ENCODE results near the gene SLC6A13. TPM values are rescaled to one million over a fixed set of nuclear protein-coding genes. Genes with fewer than 3 reads are reported as not detected.
"Not testable (repeated sequence)": the region's sequence is repeated elsewhere in the genome, so short reads cannot be mapped to it uniquely, and the experiment has no call there.

Gene SLC6A13
- total RNA-seq, 1 experiment from 2014 or later: not detected

DNA sequence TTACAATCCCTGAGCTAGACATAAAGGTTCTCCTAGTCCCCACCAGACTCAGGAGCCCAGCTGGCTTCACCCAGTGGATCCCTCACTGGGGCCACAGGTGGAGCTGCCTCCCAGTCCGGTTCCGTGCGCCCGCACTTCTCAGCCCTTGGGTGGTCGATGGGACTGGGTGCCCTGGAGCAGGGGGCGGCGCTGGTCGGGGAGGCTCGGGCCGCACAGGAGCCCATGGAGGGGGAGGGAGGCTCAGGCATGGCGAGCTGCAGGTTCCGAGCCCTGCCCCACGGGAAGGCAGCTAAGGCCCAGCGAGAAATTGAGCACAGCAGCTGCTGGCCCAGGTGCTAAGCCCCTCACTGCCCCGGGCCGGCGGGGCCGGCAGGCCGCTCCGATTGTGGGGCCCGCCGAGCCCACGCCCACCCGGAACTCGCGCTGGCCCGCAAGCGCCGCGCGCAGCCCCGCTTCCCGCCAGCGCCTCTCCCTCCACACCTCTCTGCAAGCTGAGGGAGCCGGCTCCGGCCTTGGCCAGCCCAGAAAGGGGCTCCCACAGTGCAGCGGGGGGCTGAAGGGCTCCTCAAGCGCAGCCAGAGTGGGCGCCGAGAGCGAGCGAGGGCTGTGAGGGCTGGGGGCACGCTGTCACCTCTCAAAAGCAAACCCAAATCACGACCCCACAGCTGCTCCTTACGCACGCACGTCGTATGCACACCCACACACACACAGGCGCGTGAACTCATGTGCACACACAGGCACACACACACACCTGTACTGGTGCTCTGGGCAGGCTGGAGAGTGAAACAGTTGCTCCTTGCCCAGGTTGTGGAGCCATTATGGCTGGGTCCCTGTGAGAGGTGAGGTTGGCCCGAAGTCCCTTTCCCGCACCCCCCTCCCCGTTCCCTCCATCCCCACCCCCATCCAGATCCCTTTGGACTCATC is 74.4 kb downstream of the SLC6A13 start:
- in situ Hi-C loops (cut with HindIII; ENCODE audit: low sequenced_read_pairs); DNase-seq (ENCODE audit: low spot score): not testable (repeated sequence)

DNA sequence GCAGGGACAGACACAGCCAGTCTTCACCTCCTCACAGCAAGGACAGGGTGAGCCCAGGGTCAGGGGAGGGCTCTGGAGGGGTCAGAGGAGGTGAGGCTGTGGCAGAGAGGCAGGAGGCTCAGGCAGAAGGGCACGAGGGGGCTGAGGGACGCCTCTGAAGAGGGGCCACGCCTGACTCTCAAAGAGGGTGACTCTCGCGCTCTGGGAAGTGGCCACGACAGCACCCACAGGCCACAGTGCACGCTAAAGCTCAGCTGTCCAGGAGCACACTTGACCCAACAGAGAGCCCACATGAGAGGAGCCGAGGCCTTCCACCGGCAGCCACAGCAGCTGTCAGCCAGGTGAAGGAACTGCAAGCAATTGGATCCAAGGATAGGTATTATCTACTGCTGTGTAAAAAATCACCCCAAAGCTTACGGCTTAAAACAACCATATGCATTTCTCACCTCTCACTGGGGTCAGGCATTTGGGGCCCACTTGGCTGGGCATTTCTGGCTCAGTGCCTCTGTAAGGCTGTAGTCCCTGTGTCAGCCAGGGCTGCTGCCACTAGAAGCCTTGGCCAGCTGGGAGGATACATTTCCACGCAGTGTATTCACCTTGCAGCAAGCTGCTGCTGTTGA is 76.5 kb downstream of the SLC6A13 start:
- in situ Hi-C loops (cut with HindIII; ENCODE audit: low sequenced_read_pairs): no loop called here
- DNase-seq (ENCODE audit: low spot score): peak; percentile 33

DNA sequence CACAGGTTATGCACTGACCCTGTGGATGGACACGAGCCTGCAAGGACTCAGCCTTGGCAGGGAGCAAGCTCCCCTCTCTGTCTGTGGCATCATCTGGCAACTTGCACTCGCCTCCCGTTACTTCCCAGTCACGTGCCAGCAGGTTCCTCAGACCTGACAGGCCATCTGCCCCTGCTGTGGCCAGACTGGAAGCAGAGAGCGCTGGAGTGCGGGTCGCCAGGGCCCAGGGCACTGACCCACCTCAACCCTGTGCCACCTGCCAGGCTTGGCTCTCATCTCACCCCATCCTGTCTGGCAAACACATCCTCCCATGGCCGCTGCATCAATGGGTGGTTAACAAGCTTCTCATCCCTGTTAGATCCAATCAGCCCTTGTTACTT is 77.1 kb downstream of the SLC6A13 start:
- in situ Hi-C loops (cut with HindIII; ENCODE audit: low sequenced_read_pairs): no loop called here

DNA sequence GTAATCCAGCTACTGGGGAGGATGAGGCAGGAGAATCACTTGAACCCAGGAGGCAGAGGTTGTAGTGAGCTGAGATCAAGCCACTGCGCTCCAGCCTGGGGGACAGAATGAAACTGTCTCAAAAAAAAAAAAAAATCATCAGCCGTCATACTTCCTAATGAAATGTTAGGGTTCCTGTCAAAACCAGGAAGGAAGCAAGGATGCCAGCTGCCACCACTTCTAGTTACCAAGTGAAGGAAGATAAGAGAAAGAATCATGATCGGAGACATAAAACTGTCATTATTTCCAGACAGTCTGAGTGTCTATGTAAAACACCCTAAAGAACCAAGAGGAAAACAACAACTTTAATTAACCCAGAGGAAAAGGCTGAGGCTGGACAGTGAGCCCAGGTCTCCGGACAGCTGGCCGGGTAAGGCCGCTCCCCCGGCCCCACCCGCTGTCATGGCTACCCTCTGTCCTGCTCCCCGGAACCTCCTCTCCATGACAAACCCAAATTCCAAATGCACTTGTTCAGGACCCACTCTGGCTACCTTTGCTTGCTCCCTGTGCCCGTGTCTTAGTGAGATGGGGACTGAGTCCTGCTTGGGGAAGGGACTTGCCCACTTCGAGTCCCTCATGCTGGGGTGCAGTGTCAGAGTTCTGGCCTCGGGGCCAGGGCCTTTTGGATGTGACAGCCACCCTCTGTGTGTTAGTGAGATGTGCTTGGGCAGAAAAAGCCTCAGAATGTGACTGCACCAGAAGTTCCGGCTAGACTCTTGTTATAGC is 77.6 kb downstream of the SLC6A13 start:
- DNase-seq (ENCODE audit: low spot score): no peak
- in situ Hi-C loops (cut with HindIII; ENCODE audit: low sequenced_read_pairs): no loop called here

More for the DNA sequence above, 77.1 kb downstream of the SLC6A13 start:
- peak; percentile 78 for DNase-seq (ENCODE audit: low spot score)

DNA sequence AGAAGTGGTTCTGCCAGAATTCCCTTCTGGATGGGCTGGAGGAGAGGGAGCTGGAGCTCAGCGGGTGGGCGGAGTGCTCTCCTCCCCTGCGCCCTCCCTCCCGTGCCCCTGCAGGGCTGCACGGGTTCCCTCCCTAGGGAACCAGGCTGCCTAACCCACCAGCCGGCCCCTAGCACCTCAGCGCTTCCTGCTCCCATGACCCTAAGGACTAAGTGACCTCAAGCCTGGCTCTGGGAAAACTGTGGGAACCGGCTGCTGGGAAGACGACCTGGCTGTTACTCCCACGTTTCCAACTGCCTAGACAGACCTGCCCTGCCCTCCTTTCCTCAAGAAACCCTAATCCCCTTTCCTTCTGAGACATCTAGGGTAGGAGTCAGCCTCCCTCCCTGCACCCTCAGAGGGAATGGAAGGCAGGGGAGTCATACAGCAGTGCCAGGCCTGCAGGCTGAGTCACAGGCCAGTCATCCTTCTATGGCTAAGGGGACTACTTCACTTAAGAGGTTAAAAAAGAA is 80.2 kb downstream of the SLC6A13 start:
- in situ Hi-C loops (cut with HindIII; ENCODE audit: low sequenced_read_pairs): no loop called here
- DNase-seq (ENCODE audit: low spot score): no peak

DNA sequence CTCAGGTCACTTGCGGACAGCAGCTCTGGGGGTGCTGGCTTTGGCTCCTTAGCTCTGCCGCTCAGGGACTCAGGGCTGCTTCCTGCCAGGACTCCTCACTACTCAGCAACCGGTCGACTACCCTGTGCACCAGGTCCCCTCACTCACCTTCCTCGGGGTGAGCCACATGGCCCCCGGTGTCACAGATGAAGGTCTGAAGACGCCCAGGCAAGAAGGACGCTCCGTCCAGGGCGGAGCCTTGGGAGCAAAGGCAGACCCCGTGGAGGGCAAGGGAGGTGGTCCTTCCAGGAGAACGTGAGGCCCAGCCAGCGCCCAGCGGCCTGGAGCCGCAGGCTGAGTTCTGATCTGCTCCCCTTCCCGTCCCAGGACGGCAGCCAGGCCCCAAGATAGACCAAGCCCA is 80.7 kb downstream of the SLC6A13 start:
- DNase-seq (ENCODE audit: low spot score): no peak
- in situ Hi-C loops (cut with HindIII; ENCODE audit: low sequenced_read_pairs): no loop called here

DNA sequence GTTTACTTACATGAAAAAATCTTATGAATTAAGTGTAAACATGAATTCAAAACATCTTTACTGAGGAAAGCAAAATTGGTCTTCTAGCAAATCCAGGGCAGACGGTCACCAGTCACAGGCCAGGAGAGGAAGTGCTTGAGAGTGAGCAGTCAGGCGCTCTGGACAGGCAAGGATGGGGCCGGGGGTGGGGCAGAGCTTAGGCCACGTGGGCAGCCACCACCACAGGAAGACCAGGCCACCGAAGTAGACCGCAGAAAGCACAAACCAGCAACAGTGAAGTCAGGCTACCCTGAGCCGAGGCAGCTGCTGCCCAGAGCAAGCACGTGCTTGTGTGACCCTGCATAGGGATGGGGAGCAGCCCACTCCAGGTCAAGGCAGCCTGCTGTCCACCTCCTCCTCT is 82.2 kb downstream of the SLC6A13 start:
- peak; percentile 61 for DNase-seq (ENCODE audit: low spot score)
- in situ Hi-C loops (cut with HindIII; ENCODE audit: low sequenced_read_pairs): no loop called here

DNA sequence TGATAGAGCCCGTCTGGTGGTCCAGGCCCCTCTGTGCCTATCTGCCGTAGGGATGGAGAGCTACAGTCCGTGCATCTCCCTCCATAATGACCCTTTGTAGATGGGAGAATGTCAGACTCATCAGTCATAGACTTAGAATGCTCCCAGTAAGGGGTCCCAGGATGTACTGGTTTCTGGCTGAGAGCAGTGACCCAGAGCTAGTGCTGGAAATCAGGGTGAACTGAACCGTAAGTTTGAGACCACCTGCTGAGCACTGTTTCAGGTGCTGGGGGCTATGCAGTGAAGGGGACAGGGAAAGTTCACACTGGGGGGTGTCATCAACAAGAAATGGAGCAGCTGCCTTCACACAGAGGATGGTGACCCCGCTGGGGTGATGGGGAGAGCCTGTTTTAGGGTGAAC is 82.8 kb downstream of the SLC6A13 start:
- in situ Hi-C loops (cut with HindIII; ENCODE audit: low sequenced_read_pairs): no loop called here
- DNase-seq (ENCODE audit: low spot score): no peak

DNA sequence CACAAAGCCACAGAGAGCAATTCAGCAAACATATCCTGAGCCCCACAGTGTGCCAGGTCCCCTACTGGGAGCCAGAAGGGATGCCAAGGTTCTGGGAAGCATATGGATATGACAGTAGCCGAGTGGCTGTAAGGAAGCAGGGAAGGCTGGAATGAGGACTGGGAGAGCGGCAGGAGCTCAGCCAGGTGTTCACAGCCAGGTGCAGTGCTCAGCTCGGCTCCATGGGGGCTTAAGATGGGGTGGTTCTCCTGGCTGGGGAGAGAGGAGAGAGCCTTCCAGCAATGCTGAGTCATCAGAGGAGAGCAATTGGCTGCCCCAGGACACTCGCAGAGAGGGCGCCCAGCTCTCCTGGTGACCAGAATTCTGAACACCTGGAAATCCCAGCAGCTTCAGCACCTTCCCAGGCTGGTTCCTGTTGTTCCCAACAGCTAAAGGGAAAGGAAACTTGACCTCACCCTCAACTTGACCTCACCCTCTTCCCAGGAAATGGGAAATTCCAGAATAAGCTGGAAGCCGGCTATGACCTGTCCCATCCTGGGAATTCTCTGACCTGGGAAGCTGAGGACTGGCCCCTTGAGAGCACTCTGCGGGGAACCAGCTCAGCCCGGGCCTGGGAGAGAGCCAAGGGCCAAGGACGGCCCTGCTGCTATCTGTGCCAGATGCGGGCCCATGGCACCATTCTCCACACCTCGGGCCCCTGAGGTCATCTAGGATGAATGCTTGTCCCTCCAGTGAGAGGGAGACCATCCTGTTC is 83.3 kb downstream of the SLC6A13 start:
- in situ Hi-C loops (cut with HindIII; ENCODE audit: low sequenced_read_pairs): no loop called here

DNA sequence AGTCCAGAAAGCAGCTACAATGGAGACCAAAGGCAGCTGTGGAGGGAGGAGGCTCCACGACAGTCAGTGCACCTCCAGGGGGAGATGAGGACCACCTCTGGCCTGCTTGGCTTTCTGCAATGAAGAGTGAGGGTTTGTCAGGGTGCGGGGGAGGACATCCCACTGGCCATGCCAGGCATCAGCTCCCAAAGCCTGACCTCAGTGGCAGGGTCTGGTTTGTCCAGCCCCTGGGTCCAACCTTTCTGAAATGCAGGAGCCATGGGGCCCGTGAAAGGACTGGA is 83.9 kb downstream of the SLC6A13 start:
- DNase-seq (ENCODE audit: low spot score): no peak

More for the DNA sequence above, 83.3 kb downstream of the SLC6A13 start:
- peak; percentile 95 for DNase-seq (ENCODE audit: low spot score)

DNA sequence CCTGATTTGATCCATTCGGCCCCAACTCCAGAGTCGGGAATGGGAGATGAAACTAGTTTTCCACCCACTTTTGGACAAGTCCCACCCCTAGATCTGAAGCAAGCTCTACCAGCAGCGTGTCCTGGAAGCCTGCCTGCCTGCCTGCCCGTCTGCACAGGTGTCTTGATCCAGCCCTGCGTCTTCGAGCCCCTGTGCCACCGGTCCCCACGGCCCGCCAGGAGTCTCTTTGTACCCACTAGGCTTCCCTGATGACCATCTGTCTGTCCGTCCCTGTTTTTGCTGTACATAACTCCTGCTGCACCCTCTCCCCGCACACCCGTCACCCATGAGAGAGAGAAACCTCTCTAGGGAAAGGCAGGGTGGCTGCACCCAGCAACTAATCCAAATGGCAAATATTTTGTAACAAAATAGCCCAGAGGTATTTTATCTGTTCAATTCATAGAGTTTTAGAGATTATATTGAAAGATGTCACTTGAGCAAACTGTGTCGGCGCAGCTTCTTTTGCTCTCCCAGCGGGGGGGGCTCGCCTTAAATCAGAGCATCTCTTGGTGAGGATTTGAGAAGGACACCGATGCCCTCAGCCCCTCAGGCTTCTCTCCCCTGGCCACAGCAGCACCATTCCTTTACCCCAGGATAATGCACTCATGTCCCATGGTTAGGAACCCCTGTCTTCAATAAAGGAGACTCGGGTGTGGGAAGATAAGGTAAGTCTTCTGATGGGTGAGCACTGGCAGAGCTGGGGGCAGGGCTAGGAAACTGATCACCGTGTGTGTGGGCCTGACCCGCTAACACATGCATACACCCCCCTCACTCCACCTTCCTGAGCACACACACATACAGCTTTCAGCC is 84.4 kb downstream of the SLC6A13 start:
- in situ Hi-C loops (cut with HindIII; ENCODE audit: low sequenced_read_pairs): no loop called here
- peak; percentile 55 for DNase-seq (ENCODE audit: low spot score)

More for the DNA sequence above, 83.9 kb downstream of the SLC6A13 start:
- in situ Hi-C loops (cut with HindIII; ENCODE audit: low sequenced_read_pairs): no loop called here

DNA sequence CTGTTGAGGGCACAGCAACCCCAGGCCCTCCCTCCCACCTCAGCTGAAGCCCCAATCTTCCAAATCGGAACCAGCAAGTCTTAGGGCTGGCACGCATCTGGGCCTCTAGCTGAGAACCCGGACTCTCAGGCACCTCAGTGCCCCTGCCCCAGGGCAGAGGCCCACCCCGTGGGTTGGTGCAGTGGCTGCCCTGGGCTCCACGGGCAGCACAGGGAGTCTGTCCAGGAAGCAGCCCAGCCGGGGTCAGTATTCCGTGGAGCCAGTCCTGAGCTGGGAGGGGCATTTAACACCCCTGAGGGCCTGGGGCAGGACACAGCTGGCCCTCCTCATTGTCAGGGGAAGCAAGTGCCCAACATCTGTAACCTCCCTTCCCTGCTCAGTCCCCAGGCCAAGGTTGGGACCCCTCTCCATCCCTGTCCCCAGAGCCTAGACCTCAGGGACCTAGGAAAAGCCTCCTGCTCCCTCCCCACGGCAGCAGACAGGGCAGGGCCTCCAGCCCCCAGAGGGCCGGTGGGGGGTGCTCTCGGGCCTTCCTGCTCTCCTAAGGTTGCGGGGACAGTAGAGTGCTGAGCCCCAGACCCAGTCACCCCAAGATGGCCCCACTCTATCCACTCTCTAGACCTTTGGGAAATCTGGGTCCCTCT is 85.2 kb downstream of the SLC6A13 start:
- in situ Hi-C loops (cut with HindIII; ENCODE audit: low sequenced_read_pairs): no loop called here
- DNase-seq (ENCODE audit: low spot score): no peak

DNA sequence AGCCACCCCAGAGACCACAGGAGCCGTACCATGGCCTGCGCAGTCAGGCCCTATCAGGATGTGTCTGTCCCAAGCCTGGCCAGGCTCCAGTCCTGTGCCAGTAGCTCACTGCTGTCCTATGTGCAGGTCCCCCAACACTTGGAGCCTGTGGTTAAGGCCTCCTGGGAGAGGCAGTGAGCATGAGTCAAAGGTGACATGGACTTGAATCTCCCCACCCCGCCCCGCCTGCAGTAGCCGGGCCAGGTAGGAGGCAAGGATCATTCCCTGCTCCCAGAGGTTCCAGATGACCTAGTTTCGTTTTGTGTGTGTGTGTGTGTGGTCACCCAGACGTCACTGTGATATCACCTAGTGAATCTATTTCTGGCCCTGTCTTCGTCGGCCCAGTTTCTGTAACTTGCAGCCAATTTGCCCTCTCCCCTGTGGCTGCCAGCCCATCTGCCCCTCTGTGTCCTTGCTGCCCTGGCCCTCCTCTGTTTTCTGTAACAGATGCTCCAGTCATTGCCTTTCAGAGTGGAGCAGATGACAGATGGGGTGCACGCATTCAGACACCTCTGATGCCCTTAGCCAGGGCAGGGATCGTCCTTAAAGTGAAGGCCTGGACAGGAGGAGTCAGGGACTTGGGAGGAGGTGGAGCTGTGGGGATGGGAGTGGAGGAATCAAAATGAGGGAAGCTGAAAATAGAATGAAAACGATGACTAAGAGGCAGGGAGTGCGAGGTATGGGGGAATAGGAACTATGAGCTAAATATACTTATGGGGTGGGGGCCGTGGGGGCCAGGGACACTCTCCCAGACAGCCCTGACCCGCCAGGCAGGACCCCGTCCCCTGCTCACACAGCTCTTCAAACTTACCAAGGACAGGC is 86.1 kb downstream of the SLC6A13 start:
- DNase-seq (ENCODE audit: low spot score): peak; percentile 80
- in situ Hi-C loops (cut with HindIII; ENCODE audit: low sequenced_read_pairs): no loop called here

DNA sequence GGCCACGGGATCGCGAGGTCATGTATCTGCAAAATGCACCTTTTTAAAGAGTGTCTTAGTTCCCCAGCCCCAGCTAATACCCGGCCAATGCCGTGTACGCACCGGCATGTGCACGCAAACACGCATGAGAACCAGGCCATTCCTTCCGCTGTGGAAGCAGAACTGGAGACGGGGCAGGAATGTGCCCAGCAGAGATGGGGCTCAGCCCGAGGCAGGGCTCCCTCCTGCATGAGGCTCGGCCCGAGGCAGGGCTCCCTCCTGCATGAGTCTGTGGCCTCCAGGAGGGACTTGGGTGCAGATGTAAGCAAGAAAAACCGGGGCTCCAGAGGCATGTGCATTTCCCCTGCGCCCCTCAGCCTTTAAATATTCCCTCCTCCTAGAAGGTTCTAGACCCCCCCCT is 86.9 kb downstream of the SLC6A13 start:
- no peak for DNase-seq (ENCODE audit: low spot score)
- in situ Hi-C loops (cut with HindIII; ENCODE audit: low sequenced_read_pairs): no loop called here

DNA sequence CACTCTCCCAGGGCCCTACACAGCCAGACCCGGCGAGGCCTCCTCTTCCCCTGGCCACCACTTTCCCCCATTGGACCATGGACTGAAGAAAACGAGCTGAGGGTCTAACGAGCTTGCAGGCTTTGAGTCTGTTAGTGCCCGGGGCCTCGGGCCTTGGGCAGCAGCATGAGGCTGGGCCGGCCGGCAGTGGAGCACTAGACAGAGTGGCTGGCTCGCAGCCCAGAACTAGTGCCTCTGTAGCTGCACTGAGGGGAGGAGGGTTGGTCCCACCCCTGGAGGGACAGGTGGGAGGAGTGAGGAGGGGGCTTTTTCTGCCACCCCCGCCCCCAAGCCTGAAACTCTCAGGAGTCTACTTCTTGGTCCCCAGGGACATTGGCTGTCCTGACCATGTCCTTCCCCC is 87.4 kb downstream of the SLC6A13 start:
- in situ Hi-C loops (cut with HindIII; ENCODE audit: low sequenced_read_pairs): no loop called here
- peak; percentile 64 for DNase-seq (ENCODE audit: low spot score)

DNA sequence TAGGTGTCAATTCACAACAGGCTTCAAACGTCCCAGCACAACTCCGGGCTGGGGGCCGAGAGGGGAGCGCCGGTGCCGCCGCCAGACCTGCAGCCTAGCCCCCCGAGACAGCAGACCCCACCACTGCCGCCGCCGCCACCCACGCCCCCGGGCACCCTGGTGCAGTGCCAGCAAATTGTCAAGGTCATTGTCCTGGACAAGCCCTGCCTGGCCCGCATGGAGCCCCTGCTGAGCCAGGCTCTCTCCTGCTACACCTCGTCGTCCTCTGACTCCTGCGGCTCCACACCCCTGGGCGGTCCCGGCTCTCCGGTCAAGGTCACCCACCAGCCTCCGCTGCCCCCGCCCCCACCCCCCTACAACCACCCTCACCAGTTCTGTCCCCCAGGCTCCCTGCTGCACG is 88.0 kb downstream of the SLC6A13 start:
- in situ Hi-C loops (cut with HindIII; ENCODE audit: low sequenced_read_pairs): no loop called here
- no peak for DNase-seq (ENCODE audit: low spot score)

DNA sequence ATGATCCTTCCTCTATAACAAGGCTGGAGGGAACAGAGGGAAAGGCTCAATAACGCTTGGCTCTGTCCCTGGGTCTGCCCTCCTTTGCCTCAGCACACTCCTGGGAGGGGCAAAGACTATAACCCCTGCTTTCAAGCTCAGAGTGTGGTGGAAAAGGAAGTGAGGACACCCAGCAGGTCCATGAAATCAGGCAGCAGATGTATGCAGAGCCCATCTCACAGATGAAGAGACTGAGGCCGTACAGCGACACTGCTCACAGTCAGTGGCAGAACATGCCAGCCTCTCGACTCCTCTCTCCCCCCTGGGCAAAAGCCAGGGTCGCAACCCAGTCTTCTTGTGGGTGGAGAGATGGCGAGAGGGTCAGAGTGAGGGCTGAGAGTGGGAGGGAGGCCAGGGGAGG is 88.5 kb downstream of the SLC6A13 start:
- DNase-seq (ENCODE audit: low spot score): no peak
- in situ Hi-C loops (cut with HindIII; ENCODE audit: low sequenced_read_pairs): no loop called here

All from G401 (cell line).